A673 (cell line): ENCODE data around the gene MAP2K3.

Experiments
- EZH2 ChIP-seq: fragments of 200-600 bp; sonication (generic); IDR thresholded peaks from 2 replicates; pipeline ENCODE4 v1.6.1; 2017; ENCODE audit warnings: borderline replicate concordance, low read depth, mild to moderate bottlenecking, mixed read lengths, antibody characterized with exemption, low read length; ENCODE audit not compliant: poor library complexity, severe bottlenecking
- TF ChIP-seq, protein P1 (sequence below): fragments of 300-800, 200-600 bp; sonication (generic); conservative IDR thresholded peaks from 2 replicates; pipeline ENCODE4 v1.5.1; 2017; ENCODE audit warnings: low read depth, mild to moderate bottlenecking, antibody characterized with exemption, low read length, moderate library complexity, mixed read lengths

DNA sequence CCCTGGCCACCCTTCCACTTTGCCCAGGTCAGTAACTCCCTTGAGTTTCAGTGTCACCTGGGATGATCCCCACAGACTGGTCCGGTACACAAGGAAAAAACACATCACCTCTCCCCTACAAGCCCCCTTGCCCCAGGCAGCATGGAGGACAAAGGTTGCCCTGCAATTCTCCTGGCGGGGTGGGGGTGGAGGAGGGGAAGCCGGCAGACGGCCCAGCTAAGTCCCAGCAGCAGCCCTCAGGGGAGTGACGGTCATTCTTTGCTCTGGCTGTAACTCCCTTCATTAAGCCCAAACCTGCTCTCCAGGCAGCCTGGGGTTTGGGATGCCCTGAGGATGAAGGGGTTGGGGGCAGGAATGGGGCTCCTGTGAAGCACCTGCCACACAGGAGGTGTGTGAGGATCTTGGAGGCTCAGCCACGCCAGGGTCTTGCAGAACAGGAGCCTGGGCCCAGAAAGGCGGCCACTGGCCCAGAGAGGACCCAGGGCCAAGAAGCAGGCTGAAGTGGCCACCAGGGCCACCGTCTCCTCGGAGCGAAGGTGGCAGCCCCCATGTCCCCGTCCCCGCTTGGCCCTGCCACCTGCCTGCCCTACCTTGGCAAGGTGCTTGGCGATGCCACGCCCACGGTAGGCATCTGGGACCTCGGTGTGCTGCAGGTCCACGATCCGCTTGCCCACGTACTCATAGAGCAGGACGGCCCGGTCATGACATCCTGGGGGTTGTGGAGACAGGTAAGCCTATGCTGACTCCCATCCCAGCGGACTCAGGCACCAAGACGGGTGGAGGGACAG is 40.8 kb upstream of the MAP2K3 start:
- TF ChIP-seq, protein P1, sequence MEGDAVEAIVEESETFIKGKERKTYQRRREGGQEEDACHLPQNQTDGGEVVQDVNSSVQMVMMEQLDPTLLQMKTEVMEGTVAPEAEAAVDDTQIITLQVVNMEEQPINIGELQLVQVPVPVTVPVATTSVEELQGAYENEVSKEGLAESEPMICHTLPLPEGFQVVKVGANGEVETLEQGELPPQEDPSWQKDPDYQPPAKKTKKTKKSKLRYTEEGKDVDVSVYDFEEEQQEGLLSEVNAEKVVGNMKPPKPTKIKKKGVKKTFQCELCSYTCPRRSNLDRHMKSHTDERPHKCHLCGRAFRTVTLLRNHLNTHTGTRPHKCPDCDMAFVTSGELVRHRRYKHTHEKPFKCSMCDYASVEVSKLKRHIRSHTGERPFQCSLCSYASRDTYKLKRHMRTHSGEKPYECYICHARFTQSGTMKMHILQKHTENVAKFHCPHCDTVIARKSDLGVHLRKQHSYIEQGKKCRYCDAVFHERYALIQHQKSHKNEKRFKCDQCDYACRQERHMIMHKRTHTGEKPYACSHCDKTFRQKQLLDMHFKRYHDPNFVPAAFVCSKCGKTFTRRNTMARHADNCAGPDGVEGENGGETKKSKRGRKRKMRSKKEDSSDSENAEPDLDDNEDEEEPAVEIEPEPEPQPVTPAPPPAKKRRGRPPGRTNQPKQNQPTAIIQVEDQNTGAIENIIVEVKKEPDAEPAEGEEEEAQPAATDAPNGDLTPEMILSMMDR: no peak
- no peak for TF ChIP-seq EZH2
